ENCODE data around the gene CDHR5.

Gene CDHR5

DNA sequence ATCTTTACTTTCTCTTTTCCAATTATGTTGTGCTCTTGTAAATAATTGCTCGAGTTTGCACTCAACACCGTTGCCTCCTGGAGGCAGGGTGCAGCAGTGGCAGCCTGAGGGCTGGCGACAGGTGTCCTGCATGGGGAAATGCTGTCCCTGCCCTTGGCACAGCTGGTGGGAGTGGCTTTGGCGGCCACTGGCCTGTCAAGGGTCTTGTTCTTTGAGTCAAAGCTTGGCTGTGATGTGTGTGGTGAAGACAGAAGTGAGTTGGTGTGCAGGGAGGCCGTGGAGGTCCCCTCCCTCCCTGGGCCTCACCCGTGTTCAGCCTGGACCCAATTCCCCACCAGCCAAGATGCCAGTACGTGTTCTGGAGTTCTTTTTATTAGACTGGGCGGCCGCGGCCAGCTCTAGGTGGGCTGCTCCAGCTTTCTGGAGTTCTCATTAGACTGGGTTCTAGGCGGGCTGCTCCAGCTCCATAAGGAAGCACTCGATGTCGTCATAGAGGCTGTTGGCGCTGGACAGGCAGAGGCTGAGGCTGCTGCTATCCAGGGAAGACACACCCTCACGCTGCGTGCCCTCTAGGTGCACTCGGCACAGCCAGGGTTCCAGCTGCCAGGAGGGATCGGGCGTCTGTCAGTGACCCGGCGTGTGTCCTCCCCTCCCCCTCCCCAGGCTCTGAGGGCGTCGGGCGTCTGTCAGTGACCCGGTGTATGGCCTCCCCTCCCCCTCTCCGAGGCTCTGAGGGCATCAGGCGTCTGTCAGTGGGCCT, 12.4 kb downstream of the CDHR5 start:
- TF ChIP-seq, protein P1, sequence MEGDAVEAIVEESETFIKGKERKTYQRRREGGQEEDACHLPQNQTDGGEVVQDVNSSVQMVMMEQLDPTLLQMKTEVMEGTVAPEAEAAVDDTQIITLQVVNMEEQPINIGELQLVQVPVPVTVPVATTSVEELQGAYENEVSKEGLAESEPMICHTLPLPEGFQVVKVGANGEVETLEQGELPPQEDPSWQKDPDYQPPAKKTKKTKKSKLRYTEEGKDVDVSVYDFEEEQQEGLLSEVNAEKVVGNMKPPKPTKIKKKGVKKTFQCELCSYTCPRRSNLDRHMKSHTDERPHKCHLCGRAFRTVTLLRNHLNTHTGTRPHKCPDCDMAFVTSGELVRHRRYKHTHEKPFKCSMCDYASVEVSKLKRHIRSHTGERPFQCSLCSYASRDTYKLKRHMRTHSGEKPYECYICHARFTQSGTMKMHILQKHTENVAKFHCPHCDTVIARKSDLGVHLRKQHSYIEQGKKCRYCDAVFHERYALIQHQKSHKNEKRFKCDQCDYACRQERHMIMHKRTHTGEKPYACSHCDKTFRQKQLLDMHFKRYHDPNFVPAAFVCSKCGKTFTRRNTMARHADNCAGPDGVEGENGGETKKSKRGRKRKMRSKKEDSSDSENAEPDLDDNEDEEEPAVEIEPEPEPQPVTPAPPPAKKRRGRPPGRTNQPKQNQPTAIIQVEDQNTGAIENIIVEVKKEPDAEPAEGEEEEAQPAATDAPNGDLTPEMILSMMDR (IDR thresholded peaks at IDR 0.05): no peak

DNA sequence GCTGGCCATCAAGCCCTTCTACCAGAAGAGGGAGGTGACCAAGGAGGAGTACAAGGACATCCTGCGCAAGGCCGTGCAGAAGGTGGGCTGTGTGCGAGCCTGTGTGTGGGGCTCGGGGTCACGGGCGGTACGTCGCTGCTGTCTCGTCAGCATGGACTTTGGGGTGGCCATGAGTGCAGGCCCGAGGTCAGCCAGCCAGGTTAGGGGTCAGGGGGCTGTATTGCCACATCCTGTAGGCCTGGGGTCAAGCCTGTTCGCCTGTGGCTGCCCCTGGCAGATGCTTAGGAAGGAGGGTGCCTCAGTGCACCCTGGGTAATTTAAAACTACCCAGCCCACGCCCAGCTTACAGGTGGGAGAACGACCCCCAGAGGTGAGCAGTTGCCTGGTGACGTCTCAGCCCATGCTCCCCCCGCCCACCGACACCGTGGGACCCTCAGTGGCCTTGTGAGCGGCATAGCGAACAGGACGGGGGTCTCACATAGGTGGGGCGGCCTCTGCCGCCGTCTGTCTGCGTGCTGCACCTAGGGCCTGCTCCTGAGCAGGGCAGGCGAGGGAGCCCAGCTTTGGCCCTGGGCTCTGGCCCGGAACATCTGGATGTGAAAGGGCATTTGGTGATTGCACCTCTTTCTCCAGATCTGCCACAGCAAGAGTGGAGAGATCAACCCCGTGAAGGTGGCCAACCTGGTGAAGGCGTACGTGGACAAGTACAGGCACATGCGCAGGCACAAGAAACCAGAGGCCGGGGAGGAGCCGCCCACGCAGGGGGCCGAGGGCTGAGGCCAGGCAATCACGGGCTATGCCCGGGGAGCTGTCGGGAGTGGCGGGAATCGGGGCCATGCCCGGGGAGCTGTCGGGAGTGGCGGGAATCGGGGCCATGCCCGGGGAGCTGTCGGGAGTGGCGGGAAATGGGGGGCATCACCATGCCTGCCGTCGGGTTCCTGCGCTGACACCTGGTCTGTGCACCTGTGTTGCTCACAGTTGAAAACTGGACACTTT, 13.5 kb downstream of the CDHR5 start:
- TF ChIP-seq, protein P1 (IDR thresholded peaks at IDR 0.05): no peak

DNA sequence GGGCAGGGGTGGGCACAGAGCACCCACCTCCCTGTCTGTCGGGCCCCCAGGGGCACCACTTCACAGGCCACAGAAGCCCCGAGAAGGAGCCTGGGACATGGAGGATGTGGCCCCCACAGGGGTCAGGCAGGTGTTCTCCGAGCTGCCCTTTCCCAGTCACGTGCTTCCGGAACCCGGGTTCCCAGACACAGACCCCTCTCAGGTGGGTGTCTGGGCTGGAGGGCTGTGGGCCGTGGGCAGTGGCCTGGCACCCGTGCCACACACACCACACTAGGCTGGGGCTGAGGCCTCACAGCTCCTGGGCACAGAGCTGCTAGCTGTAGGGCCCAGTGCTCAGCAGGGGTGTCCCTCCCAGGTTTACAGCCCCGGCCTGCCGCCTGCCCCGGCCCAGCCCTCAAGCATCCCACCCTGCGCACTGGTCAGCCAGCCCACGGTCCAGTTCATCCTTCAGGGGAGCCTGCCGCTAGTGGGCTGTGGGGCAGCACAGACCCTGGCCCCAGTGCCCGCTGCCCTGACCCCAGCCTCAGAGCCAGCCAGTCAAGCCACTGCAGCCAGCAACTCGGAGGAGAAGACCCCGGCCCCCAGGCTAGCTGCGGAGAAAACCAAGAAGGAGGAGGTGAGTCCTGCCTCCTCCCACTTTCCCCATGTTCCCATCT, 14.5 kb downstream of the CDHR5 start:
- TF ChIP-seq, protein P1 (IDR thresholded peaks at IDR 0.05): no peak

DNA sequence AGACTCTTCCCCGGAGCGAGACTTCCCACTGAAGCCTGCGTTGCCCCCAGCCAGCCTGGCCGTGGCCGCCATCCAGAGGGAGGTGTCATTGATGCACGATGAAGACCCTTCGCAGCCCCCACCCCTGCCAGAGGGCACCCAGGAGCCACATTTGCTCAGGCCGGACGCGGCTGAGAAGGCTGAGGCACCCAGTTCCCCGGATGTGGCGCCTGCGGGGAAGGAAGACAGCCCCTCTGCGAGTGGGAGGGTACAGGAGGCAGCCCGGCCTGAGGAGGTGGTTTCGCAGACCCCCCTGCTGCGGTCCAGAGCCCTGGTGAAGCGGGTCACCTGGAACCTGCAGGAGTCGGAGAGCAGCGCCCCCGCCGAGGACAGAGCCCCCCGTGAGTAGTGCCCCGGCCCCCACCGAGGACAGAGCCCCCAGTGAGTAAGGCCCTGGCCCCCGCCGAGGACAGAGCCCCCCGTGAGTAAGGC, 15.4 kb downstream of the CDHR5 start:
- TF ChIP-seq, protein P1 (IDR thresholded peaks at IDR 0.05): no peak

DNA sequence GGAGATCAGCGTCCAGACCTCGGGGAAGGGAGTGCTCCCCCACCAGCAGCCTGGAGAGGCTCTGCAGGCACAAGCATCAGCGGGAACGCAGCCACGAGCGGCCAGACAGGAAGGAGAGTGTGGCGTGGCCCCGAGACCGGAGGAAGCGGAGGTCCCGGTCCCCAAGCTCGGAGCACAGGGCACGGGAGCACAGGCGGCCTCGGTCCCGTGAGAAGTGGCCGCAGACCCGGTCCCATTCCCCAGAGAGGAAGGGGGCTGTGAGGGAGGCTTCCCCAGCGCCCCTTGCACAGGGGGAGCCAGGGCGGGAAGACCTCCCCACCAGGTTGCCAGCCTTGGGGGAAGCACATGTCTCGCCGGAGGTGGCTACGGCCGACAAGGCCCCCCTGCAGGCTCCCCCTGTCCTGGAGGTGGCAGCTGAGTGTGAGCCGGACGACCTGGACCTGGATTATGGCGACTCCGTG, 15.9 kb downstream of the CDHR5 start:
- TF ChIP-seq, protein P1 (IDR thresholded peaks at IDR 0.05): no peak

DNA sequence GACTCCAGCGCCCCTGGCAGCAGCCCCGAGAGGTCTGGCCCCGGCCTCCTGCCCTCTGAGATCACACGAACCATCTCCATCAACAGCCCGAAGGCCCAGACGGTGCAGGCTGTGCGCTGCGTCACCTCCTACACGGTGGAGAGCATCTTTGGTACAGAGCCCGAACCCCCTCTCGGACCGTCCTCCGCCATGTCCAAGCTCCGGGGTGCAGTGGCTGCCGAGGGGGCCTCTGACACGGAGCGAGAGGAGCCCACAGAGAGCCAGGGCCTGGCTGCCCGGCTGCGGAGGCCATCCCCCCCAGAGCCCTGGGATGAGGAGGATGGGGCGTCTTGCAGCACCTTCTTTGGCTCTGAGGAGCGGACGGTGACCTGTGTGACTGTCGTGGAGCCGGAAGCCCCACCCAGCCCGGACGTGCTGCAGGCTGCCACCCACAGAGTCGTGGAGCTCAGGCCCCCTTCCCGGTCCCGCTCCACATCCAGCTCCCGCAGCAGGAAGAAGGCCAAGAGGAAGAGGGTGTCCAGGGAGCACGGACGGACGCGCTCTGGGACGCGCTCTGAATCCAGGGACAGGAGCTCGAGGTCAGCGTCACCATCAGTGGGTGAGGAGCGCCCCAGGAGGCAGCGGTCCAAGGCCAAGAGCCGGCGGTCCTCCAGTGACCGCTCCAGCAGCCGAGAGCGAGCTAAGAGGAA, 16.6 kb downstream of the CDHR5 start:
- TF ChIP-seq, protein P1 (IDR thresholded peaks at IDR 0.05): no peak
